GM18870 (cell line): ENCODE results near the gene BCAS3.
"Not testable (repeated sequence)": the region's sequence is repeated elsewhere in the genome, so short reads cannot be mapped to it uniquely, and the experiment has no call there.

ENCODE experiments used
- ATAC-seq: cut with Tn5 transposase; IDR thresholded peaks from one replicate; pipeline ENCODE4 v1.9.1; 2021; ENCODE audit warnings: moderate library complexity; ENCODE audit not compliant: unreplicated experiment

BCAS3 gene

DNA sequence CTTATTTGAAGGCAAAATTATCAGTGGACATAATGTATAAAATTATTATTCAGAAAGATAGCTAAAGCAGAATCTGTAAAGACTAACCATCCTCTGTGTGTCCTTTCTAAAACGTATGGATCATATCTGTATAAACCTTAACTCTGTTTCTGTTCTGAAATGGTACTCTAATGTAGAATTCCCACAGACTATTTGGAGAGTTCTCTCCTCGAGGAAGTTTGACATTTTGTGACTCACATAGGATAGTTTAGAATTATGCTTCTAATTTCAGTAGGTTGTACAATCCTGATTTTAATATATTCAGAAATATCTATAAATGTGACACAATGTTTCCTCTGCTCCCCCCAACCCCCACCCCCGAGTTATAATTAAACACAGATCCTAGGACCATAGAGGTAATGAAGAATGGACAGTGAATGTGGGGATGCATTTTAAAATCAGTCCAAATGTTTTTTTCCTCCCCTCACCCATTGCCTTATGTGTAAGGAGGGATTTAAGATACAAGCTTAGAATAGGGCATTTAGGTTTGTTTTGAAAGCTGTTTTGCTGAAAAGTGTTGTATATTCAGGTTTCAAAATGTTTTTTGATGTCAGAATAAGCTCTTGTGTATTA is 66.8 kb downstream of the BCAS3 start:
- no peak for ATAC-seq

DNA sequence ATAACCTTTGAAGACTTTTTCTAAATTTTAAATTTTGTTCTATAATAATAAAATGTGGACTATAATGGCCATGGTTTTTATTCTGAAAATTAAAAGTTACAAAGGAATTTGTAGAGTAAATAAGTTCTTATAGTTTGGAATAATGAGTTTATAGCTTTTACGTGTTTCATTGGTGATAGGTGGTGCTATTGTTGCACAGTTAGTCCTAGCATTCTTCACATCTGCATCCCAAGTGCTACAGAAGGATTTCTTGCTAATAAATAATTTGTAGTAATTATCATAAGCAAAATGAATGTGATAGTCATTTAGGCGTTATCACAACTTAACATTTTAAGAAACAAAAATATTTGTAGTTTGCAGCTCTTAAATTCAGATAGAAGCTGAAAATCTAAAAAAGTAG is 67.9 kb downstream of the BCAS3 start:
- ATAC-seq = no peak

DNA sequence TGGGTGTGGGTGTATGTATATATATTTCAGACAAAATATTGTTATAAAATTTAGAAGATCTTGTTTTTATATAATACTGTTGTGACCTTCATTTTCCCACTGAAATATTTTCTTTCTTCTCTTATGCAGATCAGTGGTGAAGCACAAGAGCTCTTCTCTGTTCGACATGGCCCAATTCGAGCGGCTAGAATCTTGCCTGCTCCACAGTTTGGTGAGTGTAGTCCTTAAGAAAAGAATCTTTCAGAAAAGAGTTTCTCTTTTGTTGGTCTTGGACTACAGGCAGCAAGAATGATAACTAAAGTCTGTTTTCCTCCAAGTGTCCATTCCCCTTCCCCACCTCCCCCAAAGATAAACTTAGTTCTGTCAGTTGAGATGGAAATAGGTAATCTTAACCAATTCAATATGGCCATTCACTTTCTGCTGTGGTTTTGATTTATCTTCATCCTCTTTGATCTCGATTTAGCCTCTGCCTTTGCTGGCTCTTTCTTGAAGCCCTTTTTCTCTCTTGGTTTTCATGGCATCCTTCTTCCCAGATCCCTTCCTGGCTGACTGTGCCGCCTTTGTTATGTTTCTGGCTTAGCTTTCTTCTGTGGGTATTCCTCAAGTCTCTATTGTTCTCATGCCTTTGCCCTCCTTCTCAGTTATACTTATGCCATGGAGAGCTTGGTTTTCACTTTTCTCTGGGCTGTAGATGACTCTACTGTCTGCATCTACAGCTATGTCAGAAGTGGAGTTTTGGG is 69.6 kb downstream of the BCAS3 start:
- ATAC-seq = no peak

DNA sequence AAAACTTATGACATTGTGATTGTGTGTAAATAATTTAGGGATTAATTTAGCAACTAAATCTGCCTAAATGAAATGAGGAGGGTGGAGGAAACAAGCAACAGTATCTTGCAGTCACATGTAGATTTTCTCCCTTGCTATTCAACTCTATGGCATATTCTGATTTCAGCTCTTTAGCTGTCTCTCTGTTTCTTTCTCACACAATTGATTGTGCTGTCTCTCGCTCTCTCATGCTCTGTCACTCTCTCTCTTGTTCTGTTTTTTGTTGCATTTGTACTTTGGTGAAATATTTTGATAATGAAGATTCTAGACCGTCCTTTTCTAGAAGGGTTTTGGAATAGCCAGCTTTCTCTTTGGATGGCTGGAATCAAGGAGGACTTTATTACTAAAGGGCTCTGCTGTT is 70.6 kb downstream of the BCAS3 start:
- no peak for ATAC-seq

DNA sequence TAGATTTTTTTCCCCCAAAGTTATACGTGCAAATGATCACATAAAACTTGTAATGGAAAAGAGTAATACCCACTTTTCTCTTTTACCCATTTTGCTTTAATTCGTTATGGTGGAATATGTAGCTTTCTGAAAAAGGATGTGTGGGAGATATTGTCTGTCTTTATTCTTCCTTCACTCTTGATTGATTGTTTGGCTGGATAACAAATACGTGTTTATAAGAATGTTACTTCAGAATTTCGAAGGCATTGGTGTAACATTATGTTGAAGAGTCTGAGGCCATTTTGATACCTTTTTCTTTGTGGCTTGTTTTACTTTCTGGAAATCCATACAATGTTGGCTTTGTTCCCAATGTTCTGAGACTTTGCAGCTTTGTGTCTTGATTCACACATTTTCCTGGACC is 71.4 kb downstream of the BCAS3 start:
- no peak for ATAC-seq

DNA sequence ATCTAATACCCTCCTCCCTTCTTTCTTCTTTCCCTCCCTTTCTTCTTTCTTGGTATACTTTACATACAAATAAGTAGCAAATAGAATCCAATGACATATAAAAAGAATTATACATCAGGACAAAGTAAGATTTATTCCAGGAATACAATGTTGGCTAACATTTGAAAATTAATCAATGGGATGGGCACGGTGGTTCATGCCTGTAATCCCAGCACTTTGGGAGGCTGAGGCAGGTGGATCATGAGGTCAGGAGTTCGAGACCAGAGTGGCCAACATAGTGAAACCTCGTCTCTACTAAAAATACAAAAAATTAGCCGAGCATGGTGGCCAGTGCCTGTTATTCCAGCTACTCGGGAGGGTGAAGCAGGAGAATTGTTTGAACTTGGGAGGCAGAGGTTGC is 72.1 kb downstream of the BCAS3 start:
- no peak for ATAC-seq

DNA sequence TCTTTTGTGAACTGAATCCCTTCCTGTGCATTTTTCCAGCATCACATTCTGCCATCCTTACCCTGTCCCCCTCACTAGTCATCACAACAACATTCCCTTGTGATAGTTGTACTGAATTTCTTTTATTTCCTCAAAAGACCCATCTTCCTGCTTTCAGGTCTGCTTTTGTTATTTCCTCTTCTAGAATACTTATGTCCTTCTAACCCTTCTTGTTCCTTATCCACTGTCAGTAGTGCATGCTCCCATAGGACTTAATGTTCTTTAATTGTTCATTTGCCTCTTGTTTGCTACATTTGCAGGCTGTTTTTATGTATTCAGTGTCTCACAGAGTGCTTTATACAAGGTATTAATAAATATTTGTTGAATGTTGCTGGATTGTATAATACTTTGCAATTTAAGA is 73.0 kb downstream of the BCAS3 start:
- ATAC-seq = no peak

DNA sequence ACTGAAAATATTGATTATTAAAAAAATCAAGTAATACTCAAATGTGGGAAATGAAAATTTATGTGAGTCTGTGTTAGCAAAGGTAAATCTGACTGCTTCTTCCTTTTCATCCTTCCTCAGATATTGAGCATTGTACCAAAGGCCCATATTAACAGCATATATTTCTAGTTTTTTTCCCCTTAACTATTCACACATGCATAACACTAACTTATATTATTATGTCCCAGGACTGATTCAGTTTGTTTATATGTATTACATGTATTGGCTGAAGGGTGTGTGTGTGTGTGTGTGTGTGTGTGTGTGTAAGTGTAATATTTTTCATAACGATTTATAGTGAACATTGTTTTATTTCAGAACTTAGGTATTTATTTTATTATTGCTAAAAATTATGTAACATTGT is 74.2 kb downstream of the BCAS3 start:
- no peak for ATAC-seq

DNA sequence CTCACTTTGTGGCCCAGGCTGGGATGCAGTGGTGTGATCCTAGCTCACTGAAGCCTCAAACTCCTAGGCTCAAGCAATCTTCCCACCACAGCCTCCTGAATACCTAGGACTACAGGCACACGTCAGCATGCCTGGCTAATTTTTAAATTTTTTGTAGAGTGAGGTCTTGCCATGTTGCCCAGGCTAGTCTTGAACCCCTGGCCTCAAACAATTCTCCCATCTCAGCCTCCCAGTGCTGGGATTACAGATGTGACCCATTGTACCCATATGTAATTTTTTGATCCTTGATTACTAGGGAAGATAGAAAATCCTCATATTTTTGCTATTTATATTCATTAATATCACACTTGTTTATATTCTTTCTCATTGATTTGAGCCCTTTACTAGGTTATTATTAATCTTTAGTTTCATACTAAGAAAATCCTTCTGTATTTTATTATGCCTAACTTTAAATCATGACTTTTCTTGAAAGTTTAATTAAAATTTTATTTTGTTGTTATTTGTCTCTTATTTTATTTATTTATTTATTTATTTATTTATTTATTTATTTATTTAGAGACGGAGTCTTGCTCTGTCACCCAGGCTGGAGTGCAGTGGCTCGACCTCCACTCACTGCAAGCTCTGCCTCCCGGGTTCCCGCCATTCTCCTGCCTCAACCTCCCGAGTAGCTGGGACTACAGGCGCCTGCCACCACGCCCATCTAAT is 75.4 kb downstream of the BCAS3 start:
- ATAC-seq = no peak

DNA sequence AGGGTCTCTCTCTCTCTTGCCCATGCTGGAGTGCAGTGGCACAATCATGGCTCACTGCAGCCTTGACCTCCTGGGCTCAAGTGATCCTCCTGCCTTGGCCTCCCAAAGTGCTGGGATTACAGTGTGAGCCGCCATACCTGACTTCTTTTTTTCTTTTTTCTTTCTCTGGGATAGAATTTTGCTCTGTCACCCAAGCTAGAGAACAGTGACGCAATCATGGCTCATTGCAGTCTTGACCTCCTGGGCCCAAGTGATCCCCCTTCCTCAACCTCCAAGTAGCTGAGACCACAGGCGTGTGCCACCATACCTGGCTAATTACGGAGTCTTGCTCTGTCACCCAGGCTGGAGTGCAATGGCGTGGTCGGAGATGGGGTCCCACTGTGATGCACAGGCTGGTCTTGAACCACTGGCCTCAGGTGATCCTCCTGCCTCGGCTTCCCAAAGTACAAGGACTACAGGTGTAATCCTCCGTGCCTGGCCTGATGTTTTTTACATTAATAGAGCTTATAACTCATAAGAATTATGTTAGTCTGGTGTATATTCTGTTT is 76.5 kb downstream of the BCAS3 start:
- no peak for ATAC-seq

DNA sequence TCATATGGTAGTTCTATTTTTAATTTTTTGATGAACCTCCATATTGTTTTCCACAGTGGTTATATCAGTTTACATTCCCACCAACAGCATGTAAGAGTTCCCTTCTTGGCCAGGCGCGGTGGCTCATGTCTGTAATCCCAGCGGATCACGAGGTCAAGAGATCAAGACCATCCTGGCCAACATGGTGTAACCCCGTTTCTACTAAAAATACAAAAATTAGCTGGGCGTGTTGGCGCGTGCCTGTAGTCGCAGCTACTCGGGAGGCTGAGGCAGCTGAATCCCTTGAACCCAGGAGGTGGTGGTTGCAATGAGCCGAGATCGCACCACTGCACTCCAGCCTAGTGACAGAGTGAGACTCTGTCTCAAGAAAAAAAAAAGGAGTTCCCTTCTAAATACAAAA is 79.1 kb downstream of the BCAS3 start:
- not testable (repeated sequence) for ATAC-seq

DNA sequence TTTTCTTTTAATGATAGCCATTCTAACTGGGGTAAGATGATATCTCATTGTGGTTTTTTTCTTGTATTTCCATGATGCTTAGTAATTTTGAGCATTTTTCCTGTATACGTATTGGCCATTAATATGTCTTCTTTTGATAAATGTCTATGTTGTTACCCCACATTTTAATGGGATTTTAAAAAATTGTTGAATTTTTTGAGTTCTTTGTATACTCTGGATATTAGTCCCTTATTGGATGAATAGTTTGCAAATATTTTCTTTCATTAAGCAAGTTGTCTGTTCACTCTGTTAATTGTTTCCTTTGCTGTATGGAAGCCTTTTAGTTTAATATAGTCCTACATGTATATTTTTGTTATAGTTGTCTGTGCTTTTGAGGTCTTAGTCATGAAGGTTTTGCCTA is 79.8 kb downstream of the BCAS3 start:
- no peak for ATAC-seq

DNA sequence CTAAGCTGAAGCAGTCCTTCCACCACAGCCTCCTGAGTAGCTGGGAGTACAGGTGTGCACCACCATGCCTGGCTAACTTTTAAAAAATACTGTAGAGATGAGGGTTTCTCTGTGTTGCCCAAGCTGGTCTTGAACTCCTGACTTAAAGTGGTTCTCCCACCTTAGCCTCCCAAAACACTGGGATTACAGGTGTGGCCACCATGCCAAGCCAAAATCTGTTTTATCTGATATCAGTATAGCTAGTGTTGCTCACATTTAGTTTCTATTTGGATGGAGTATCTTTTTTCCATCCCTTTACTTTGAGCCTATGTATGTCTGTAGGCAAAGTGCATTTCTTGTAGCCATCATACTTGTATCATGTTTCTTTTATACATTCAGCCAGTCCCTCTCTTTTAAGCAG is 82.1 kb downstream of the BCAS3 start:
- ATAC-seq = no peak

DNA sequence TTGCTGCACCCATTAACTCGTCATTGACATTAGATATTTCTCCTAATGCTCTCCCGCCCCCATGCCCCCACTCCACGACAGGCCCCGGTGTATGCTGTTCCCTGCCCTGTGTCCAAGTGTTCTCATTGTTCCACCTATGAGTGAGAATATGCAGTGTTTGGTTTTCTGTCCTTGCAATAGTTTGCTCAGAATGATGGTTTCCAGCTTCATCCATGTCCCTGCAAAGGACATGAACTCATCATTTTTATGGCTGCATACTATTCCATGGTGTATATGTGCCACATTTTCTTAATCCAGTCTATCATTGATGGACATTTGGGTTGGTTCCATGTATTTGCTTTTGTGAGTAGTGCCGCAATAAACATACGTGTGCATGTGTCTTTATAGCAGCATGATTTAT is 83.7 kb downstream of the BCAS3 start:
- ATAC-seq = not testable (repeated sequence)

DNA sequence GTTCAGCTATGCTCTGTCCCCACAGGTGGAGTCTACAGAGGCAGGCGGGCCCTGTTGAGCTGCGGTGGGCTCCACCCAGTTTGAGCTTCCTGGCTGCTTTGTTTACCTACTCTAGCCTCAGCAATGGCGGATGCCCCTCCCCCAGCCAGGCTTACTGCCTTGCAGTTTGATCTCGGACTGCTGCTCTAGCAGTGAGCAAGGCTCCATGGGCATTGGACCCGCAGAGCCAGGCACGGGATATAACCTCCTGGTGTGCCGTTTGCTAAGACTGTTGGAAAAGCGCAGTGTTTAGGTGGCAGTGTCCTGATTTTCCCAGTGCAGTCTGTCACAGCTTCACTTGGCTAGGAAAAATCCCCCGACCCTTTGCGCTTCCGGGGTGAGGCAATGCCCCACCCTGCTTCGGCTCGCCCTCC is 89.1 kb downstream of the BCAS3 start:
- no peak for ATAC-seq

DNA sequence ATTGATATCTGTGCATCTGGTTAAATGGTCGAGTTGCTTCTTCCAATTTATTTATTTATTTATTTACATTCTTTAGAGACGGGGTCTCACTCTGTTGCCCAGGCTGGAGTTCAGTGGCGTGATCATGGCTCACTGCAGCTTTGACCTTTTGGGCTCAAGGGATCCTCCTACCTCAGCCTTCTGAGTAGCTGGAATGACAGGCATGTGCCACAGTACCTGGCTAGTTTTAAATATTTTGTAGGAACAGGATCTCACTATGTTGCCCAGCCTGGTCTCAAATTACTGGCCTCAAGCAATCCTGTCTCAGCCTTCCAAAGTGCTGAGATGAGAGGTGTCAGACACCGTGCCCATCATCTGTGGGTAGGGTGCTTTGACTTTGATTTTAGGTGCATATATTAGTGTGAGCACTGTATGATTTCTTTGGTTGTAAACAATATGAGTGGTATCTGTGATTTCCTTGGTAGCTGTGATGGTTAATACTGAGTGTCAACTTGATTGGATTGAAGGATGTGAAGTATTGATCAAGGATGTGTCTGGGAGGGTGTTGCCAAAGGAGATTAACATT is 90.2 kb downstream of the BCAS3 start:
- no peak for ATAC-seq

DNA sequence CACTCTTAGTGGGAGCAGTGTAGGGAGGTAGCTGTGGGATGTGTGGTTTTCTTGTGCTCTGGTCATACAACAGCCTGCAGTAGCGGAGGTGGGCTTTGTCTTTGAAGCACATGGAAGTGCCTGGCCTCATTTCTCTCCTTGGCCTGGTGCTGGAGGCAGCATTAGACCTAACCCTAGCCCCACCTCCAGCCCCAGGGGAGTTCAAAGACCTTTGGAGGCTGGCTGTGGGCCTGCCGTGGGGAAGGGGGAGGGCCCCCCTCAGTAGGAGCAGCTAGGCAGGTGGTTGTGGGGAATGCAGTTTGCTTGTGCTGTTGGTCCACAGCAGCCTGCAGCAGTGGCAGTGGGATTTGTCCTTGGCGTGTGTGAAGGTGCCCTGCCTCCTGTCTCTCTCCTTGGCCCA is 91.7 kb downstream of the BCAS3 start:
- ATAC-seq = no peak

- no peak for ATAC-seq
Observed at GRCh38 chr17:60770946-60771422, 93.3 kb downstream of the BCAS3 start.

GRCh38 chr17:60771621-60772020 is 94.0 kb downstream of the BCAS3 start:
- not testable (repeated sequence) for ATAC-seq

- ATAC-seq = no peak
Observed at GRCh38 chr17:60773552-60773951, 95.9 kb downstream of the BCAS3 start.

GRCh38 chr17:60781880-60782412 is 104.3 kb downstream of the BCAS3 start:
- no peak for ATAC-seq
